ELF-1 (cell line): ENCODE results near the gene SLC24A4.

ENCODE experiments used
- DNase-seq: peaks from one replicate; pipeline ENCODE4 v3.0.0-alpha.2; 2016; ENCODE audit warnings: low read depth, low spot score

Gene SLC24A4

DNA sequence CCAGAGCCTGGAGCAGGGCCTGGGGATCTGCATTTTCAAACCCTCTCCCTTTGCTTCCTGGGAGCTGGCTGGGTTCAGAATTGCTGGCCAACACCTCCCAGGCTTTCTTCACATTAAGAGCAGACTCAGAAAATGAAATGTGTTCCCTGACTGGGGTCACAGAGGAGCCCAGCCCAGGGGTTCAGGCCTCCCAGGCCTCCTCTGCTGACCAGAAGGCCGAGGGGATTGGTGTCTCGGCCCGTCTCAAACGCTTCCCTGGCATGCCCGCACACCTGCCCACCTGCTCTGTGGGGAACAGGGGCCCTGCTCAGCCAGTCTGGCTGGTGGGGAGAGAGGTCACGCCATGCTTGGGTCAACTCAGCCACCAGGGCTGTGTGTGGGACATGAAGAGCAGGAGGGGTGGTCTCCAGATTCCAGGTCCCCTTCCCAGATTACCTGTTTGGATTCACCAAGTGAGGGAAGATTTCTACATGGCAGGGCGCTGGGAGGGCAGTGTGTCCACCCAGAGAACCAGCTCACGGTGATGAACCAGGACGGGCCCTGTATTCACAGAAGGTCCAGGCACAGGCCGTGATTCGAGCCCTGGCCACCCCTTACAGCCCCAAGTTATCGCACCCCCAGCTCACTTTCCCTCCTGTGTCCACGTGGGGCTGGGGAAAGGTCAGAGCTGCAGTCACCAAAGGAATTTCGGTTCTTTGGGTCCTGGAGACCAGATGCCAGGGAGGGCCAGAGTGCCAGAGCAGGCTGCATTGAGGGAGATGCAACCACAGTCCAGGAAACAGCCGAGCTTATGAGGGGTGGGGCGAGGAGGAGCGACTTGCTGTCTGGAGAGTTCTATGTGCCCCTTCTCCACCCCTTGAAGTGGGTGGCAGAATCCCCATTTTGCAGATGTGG is 135.4 kb downstream of the SLC24A4 start:
- DNase-seq, result no peak

DNA sequence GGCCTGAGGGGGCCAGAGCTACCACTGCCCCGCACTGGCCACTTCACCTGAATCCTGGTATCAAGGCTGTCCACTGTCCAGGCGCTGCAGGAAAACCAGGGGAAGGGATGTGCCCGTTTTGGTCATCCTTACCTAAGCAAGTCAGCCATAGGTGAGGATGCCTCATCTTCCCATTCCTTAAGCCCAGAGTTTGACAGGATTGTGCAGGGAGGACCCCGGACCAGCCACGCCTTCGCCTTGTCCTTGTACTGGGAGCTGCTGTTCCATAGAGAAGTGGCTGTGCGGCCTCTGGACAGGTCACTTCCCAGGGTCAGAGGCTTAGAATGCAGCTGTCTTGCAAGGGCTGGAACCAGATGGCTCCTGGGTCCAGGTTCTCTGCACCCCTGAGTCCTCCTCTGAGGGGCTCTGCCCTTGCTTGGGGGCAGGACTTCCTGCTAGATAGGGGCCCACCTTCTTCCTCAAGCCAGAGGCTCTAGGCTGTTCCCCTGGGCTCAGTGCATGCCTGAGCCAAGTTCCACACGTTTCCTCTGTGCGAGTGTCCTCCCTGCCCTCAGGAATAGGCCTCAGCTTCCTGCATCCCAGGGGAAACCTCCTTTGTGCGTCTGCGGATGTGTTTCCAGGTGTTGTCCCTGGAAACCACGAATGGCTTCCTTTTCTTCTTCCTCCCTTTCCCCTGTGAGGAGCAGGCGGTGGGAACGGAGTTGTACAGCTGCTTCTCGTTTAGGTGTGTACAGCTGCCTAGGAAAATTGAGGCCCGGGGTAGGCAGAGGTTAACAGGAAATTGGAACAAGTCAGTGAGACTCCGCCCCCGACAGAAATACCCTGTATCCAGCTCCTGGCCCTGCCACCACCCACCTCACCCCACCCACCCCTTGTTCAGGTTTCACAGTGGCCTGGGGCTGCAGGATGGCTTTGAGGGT is 136.3 kb downstream of the SLC24A4 start:
- DNase-seq, result no peak

DNA sequence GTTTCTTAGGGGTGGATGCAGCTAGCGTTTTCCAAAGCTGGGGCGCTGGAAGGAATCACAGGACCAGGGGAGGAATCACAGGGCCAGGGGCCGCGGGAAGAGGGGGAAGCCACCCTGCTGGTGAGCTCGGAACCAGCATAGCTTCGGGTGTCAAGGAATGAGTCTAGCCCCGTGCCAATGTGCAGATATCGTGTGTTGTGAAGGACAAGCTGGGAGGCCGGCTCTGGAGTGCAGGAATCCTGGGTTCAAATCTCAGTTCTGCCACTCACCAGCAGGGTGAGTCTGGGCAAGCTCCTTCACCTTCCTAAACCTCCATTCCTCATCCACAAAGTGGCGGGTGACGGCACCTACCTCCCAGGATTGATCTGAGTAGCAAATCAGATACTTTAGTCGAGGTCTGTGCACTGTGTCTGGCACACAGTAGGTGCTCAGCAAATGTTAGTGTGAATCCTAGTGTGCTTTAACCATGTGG is 137.0 kb downstream of the SLC24A4 start:
- DNase-seq, result no peak

DNA sequence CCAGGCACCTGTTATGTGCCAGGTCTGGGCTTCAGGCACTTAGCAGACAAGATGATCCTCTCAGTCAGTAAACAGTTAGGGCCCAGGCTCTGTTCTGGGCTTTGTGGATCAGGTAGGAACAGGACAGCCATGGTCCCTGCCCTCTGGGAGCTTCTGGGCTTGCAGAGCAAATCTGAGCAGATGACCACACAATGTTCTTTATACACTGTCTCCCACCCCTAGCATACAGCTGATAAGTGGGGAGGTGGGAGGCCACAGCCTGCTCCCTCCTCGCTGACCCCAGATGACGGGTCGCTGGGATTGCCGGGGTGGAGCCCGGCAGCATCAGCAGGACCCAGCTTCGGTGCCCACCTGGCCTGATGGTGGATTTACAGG is 137.6 kb downstream of the SLC24A4 start:
- DNase-seq, result no peak

DNA sequence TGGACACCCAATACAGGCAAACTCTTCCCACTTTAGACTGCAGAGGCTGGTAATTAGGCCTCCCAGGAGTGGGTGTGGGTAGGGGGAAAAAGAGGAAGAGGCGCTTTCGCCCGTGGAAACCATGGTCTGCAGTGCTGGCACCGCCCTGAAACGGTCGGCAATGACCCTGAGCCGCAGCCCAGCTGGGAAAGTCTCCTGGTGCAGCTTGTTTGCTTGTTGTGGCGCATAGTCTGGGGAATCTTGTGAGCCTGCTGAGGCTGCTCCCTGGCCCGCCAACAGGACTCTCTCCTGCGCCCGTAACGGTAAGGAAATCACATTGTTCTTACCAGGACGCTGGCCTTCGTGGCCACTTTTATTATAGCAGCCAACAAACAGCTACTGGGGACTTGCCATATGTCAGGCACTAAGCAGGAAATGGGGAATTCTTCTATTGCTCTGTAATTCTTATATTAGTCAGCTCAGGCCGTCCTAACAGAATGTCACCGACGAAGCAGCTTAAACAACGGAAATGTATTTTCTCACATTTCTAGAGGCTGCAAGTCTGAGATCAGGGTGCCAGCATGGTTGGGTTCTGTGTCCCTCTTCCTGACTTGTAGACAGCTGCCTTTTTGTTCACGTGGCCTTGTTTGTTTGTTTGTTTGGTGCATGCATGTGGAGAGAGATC is 138.1 kb downstream of the SLC24A4 start:
- DNase-seq, result no peak

DNA sequence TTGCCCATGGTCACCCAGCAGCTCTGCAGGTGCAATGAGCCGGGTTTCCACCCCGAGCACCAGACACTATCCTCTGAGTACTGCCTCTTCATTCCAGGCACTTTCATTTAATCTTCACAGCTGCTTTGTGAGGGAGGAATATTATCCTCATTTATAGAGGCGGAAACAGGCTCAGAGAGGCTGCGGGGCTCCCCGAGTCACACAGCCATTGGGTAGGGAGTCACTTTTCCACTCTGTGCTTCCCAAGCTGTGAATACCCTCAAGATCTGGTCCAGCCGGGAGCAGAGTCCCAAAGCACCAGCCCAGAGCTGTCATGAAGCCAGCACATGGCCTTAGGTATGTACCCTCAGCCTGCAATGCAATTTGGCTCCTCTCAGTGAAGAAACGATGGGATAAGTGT is 138.9 kb downstream of the SLC24A4 start:
- DNase-seq, result no peak

DNA sequence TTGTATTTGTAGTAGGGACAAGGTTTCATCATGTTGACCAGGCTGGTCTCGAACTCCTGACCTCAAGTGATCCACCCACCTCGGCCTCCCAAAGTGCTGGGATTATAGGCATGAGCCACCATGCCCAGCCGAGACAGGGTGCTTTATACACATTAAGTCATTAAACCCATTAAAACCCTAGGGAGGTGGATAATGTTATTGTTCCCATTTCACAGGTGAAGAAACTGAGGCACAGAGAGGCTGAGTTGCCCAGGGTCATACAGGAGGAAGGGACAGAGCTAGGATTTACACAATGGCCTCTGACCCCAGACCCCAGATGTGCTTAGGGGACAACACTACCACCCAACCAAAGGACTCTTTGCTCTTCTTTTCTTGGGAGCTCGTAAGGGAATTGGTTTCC is 139.6 kb downstream of the SLC24A4 start:
- DNase-seq, result no peak

DNA sequence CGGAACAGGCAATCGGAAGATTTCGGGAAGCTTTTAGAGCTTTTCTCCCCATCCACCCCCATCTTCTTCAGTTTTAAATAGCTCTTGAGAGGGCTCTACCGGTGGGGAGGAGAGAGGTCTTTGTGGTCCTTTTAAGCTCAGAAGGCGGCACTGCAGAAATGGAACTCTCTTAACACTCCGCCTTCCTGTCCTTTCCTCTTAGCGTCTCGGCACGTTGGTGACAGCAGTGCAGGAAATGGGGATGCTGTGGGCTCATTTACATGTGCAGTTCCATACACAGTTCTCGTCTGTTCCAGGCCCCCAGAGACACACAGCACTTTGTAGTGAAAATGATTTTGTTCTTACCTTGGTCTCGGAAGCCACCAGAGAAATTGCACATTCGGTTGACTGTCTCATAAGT is 140.2 kb downstream of the SLC24A4 start:
- DNase-seq, result no peak

DNA sequence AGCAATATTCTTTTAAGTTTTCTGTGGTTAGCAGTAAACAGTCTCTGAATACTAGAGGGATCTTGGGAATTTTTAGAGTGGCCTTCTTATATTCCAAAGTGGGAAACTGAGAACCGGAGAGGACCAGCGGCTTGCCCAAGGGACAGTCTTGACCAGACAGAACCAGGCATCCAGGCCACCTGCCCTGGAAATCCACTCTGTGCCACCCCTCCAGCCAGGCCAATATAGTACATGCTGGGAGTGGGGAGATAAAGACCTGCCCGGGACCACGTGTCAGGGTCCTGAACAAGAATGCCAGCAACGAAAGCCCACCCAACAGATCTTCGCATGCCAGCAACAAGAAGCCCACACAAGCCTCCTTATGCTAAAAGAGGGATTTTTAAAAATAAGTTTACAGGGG is 141.2 kb downstream of the SLC24A4 start:
- DNase-seq, result no peak

DNA sequence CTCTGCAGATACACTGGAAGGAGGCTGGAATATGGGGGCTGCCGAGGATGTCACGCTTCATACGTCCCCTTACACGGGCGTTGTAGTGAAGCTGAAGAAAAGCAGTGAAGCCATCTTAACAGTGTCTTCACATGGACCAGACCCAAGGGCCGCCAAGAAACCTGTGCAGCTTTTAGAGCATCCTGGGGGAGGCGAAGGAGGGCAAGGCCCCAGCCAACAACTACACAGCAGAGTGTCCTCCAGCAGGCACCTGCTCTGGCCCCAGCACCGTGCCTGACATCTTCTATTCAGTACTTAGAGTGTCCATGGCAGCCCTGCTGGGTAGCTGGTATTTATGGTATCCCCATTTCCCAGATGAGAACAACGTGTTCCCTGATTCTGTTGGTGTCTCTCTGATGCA is 141.8 kb downstream of the SLC24A4 start:
- no peak for DNase-seq

DNA sequence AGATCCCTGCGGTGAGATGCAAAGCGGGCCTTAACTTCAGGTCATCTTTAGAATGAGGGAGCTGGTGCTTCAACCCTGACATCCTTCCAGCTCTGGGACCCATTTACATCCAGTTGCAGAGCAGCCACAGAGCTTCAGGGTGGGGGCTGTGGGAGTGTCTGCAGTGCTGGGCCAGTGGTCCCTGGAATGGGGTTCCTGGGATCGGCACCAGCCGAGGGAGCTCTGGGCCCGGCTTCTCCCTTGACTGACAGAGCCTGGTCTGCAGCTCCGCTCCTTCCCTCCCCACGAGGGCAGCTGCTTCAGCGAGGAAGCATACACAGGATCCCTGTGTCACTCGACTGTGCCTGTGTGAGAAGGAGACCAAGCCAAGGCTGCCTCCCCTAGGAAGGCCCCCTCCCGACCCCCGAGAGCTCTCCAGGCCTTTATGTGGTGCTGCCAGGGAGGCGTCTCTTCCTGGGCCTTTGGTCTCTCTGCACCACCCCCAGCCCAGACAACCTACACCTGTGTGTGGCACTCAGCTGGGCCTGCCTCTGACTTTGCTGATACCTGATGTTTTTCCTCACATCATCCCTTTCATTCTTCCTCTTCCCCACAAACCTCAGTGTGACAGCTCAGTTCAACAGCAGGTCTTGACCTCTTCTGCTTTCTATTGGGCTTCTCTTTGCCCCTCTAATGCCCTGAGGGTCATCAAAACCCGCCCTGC is 142.5 kb downstream of the SLC24A4 start:
- DNase-seq, result no peak

DNA sequence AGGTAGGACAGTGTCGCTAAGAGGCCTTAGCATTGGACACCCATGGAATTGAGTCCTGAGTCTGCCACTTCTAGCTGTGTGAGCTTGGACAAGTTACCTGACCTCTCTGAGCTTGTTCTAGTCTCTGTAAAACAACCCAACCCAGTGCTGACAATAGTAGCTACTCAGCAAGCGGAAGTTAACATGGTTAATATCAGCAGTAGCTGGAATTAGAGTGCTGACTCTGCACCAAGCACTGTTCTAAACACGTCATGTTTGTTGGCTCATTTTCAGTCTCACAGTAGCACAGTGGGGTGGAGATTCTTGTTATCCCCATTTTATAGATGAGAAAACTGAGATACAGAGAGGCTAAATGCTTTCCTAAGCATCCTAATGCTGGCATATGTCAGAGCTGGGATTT is 143.1 kb downstream of the SLC24A4 start:
- DNase-seq, result no peak

DNA sequence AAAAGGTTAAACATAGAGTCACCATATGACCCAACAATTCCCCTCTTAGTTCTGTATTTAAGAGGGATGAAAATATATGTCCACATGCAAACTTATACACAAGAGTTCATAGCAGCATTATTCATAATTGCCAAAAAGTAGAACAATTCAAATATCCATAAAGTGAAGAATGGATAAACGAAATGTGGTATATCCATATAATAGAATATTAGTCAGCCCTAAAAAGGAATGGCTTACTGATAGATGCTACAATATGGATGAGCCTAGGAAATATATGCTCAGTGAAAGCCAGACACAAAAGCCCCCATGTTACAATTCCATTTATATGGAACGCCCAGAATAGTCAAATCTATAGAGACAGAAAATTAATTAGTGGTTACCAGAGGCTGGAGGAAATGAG is 146.6 kb downstream of the SLC24A4 start:
- DNase-seq, result no peak

DNA sequence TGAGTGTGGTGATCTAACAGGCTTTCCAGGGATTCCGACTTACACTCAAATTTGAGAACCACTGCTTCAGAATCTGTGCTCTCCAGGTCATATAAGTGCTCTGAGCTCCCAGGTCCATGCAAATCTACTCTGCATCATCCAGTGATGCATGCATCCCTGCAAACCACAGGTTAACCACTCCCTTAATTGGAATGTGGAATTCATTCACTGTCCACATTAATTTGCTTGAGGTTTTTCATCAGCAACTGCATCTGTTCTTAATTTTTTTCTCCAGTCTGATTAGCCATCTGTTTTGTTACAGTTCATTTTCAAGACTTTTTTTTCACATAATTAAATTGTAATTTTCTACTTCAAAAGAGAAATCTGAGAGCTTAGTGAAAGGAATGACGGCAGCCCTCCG is 147.2 kb downstream of the SLC24A4 start:
- DNase-seq, result no peak

DNA sequence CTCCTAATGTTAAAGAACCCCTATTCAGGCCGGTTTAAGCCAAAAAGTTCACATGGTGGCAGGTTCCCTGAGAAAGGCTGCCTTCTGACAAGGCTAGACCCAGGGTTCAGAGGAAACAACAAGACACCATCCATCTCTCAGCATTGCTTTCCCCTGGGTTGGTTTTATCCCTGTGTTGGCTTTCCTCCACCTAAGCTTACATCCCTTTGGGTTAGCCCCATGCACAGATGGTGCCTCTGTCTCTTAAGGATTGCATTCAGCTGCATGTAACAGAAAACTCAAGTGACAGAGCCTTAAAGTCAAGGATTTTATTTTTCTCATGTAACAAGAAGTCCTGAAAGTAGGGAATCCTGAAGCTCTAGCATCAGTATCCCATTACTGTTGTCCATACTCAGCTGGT is 147.8 kb downstream of the SLC24A4 start:
- DNase-seq, result no peak

DNA sequence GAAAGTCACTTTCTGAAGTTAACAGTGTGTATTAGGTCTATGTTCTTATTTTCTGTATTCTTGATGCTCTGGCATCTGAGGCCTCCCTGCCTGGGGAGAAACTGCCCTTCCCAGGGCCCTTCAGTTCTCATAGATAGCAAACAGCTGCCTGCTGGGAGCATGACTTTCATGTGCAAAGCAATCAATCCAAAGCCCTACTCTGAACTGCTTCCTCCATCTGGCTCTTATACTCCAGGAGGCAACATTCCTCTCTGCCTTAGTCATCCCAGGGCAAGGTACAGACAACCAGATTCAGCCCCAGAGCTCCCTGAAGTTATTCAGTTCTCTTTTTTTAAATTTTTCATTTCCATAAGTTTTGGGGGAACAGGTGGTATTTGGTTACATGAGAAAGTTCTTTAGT is 149.0 kb downstream of the SLC24A4 start:
- DNase-seq, result peak; percentile 84

DNA sequence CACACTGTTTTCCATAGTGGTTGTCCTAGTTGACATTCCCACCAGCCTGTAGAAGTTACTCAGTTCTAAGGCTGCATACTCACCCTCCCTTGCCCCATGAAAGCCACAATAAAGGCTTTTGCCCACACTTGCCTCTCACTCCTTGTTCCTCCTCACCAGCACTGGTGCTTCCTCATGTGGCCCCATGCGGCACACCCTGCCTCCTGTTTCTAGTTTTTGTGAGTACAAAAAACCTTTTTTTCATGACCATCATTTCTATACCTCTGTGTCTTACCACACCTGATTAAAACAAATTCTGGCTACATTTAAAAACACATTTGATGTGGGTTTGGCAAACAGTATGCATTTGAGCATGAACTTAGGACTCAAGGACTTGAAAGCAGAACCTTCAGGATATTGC is 149.9 kb downstream of the SLC24A4 start:
- DNase-seq, result no peak

DNA sequence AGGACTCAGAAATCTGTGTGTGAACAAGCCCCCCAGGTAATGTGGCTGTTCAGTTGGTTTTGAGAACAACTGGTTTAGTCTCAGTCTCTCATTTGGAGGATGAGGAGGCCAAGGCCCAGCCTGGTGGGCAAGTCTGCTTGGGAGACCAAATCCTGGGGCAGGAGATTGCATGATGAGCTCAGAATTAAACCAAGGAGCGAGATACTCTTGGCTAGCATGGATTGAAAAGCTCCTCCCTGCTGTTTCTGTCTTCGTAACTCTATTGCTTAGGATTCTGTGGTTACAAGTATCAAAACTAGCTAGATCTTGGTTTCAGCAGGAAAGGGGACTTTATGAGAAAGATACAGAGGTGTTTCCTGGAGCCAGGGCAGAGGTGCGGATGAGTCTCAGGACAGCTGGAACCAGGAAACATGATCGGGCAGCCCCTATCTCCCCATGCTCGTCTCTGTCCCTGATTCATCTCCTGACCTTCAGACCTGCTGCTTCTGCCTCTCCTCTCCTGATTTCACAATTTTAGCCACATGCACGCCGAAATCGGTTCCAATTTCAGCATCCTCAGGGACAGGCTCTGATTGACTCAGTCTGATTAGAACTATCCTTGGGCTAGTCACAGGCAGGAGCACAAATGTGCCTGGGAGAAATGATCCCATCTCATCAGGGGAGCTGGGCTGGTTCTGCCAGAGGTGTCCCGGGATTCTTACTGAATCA is 150.4 kb downstream of the SLC24A4 start:
- no peak for DNase-seq

DNA sequence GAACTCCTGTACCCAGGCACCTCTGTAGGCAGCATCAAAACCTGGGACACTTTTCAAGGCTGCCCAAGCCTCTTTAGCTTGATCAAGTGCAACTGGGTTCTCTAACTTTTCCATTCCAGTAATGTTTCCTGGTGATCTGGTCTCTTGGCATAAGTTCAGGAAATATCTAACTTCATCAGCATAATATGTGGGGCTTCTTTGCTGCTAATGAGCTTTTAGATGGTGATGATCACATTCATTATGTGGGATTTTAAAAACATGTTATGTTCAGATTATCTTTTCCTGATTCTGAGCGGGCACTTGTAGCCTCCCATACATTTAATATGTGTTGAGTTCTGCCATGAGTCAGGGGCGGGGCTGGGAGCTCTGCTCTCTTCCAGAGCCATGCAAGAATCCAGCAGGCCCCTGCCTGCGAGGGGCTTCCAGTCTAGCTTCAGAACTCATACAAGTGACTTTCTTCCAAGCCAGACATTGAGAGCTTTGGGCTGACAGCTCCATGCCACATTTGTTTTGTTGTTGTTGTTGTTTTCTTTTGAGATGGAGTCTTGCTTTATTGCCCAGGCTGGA is 151.1 kb downstream of the SLC24A4 start:
- no peak for DNase-seq

DNA sequence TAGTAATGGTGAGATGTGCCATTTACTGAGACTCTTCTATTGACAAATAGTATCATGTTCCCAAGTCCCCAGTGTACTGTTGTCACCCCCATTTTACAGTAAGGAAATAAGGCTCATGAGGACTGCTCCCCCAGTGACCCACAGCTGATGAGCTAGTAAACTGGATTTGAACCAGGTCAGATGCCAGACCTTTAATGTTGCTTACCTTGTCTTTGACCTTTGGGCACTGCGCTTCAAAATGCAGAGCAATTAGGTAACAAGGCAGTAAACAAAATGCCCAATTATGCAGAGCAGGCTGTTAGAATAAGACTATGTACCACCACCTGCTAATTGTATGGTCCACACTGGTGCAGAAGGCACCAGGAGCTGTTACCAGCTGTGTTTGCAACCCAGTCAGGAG is 152.1 kb downstream of the SLC24A4 start:
- DNase-seq, result no peak
